GM19023 (cell line): ENCODE data around the gene PSMB4.
"Not testable (repeated sequence)": the region's sequence is repeated elsewhere in the genome, so short reads cannot be mapped to it uniquely, and the experiment has no call there.

Source experiments
- ATAC-seq: cut with Tn5 transposase; IDR thresholded peaks from one replicate; pipeline ENCODE4 v1.9.1; 2021; ENCODE audit warnings: mild to moderate bottlenecking, moderate library complexity; ENCODE audit not compliant: unreplicated experiment

Gene PSMB4

GRCh38 chr1:151437396-151437795 is 38.0 kb downstream of the PSMB4 start:
- ATAC-seq: not testable (repeated sequence)

GRCh38 chr1:151443846-151444782 is 44.7 kb downstream of the PSMB4 start:
- no peak for ATAC-seq

GRCh38 chr1:151444783-151445177 is 45.4 kb downstream of the PSMB4 start:
- no peak for ATAC-seq

GRCh38 chr1:151447696-151448095 is 48.3 kb downstream of the PSMB4 start:
- no peak for ATAC-seq
